GM10248 (cell line): ENCODE measurements around the gene NSMCE1.

Experiments
- CTCF ChIA-PET: fragments of 300-600 bp; sonication (Branson Sonifier 250); formaldehyde crosslinking; extraction: SDS; loops from one replicate; lab custom pipeline; 2021; ENCODE audit warnings: antibody characterized with exemption; lab: Yijun Ruan, JAX
- POLR2A ChIA-PET: fragments of 350-650 bp; sonication (Branson Sonifier 250); formaldehyde crosslinking; extraction: SDS; loops from one replicate; lab custom pipeline; 2020; ENCODE audit warnings: antibody characterized with exemption; lab: Yijun Ruan, JAX
- DNase-seq: peaks from one replicate; pipeline ENCODE4 v3.0.0; 2012; ENCODE audit errors: extremely low spot score
- CTCF ChIP-seq: IDR thresholded peaks from 2 replicates; pipeline ENCODE4 v1.5.1; 2012; ENCODE audit warnings: mild to moderate bottlenecking, low read depth; ENCODE audit errors: extremely low read depth, missing control alignments, control extremely low read depth

The NSMCE1 gene

GRCh38 chr16:27198451-27199234 lies 69.9 kb downstream of the NSMCE1 start:
- no peak for DNase-seq
- ChIA-PET CTCF (interaction anchor here (1.6 to 8.5 kb wide), 5 partner anchors 8 to 169 kb away, joined by 3 to 57 read pairs (median 9); no protein-coding TSS in a partner anchor), POLR2A (interaction anchor here (0.6 kb wide), 1 partner anchor 1940 kb away, joined by 3 read pairs; no protein-coding TSS in a partner anchor)
- TF ChIP-seq CTCF: no peak

- ChIA-PET POLR2A (no interaction called here), CTCF (interaction anchor here (1.2 to 8.5 kb wide), 3 partner anchors 18 to 151 kb away, joined by 3 to 57 read pairs (median 3); no protein-coding TSS in a partner anchor)
- DNase-seq: no peak
- no peak for TF ChIP-seq CTCF
Observed at GRCh38 chr16:27197004-27197403, 71.6 kb downstream of the NSMCE1 start.

- ChIA-PET CTCF (interaction anchor here (1.5 to 8.5 kb wide), 2 partner anchors 17 to 39 kb away, joined by 3 to 57 read pairs; no protein-coding TSS in a partner anchor), POLR2A (no interaction called here)
- no peak for DNase-seq
- no peak for TF ChIP-seq CTCF
Observed at GRCh38 chr16:27195941-27196595, 72.5 kb downstream of the NSMCE1 start.

GRCh38 chr16:27195076-27195741 lies 73.4 kb downstream of the NSMCE1 start:
- POLR2A ChIA-PET: no interaction called here
- DNase-seq: no peak
- CTCF ChIA-PET: interaction anchor here (8.5 kb wide), 1 partner anchor 16 kb away, joined by 57 read pairs; no protein-coding TSS in a partner anchor
- no peak for TF ChIP-seq CTCF

- CTCF ChIA-PET: interaction anchor here (0.8 to 8.5 kb wide), 3 partner anchors 14 to 1829 kb away, joined by 3 to 57 read pairs (median 3); no protein-coding TSS in a partner anchor
- TF ChIP-seq CTCF: no peak
- POLR2A ChIA-PET: no interaction called here
- no peak for DNase-seq
Observed at GRCh38 chr16:27193300-27193990, 75.1 kb downstream of the NSMCE1 start.

GRCh38 chr16:27191352-27191924 lies 77.1 kb downstream of the NSMCE1 start:
- CTCF ChIA-PET: no interaction called here
- no peak for TF ChIP-seq CTCF
- DNase-seq: no peak
- POLR2A ChIA-PET: no interaction called here
